Right lung (tissue), 10 donors: Measurements from ENCODE around the gene ATXN7L1. TPM values are rescaled to one million over a fixed set of nuclear protein-coding genes. Genes with fewer than 3 reads are reported as not detected.

Experiments used
- DNase-seq, 2 donors: peaks; one replicate each; pipeline ENCODE4 v3.0.0-alpha.2; 2013
- long read RNA-seq, 8 donors: transcript quantifications; one replicate each; lab custom pipeline, GENCODE V29; 2026
- polyA plus RNA-seq, 5 donors: library from polyadenylated mRNA; unstranded; fragments of 120-200 nt; gene quantifications; one replicate each; pipeline versions ENCODE4 v1.2.1 to v1.2.3, GENCODE V29; 2013; ENCODE audit warnings: inconsistent platforms in 1 of 5, low replicate concordance in 1 of 5; ENCODE audit not compliant: insufficient read length in 5 of 5, insufficient read depth in 1 of 5

Gene ATXN7L1, protein sequence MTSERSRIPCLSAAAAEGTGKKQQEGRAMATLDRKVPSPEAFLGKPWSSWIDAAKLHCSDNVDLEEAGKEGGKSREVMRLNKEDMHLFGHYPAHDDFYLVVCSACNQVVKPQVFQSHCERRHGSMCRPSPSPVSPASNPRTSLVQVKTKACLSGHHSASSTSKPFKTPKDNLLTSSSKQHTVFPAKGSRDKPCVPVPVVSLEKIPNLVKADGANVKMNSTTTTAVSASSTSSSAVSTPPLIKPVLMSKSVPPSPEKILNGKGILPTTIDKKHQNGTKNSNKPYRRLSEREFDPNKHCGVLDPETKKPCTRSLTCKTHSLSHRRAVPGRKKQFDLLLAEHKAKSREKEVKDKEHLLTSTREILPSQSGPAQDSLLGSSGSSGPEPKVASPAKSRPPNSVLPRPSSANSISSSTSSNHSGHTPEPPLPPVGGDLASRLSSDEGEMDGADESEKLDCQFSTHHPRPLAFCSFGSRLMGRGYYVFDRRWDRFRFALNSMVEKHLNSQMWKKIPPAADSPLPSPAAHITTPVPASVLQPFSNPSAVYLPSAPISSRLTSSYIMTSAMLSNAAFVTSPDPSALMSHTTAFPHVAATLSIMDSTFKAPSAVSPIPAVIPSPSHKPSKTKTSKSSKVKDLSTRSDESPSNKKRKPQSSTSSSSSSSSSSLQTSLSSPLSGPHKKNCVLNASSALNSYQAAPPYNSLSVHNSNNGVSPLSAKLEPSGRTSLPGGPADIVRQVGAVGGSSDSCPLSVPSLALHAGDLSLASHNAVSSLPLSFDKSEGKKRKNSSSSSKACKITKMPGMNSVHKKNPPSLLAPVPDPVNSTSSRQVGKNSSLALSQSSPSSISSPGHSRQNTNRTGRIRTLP
- 10 to 100 TPM in 4 of 5 donors, 1 to 10 TPM in 1; 9.6 to 15.6 (median 14.0) TPM for polyA plus RNA-seq
- long read RNA-seq, donor 1, partial matches to known transcripts = 0 of 5 reads
- long read RNA-seq, donor 1, other reads (novel, unspliced or antisense) = 0 of 5 reads
- long read RNA-seq, donor 2, partial matches to known transcripts = 0 of 2 reads
- long read RNA-seq, donor 2, other reads (novel, unspliced or antisense) = 0 of 2 reads
- long read RNA-seq, donor 3, partial matches to known transcripts = 0 of 1 reads
- long read RNA-seq, donor 3, other reads (novel, unspliced or antisense) = 0 of 1 reads
- long read RNA-seq, donor 4, partial matches to known transcripts = 0 of 1 reads
- long read RNA-seq, donor 4, other reads (novel, unspliced or antisense) = 0 of 1 reads
- long read RNA-seq, donor 5, partial matches to known transcripts = 0 of 1 reads
- long read RNA-seq, donor 5, other reads (novel, unspliced or antisense) = 0 of 1 reads
- long read RNA-seq, donor 6 = 0 reads
- long read RNA-seq, donor 7, partial matches to known transcripts = 0 of 1 reads
- long read RNA-seq, donor 7, other reads (novel, unspliced or antisense) = 0 of 1 reads
- long read RNA-seq, donor 8 = 0 reads

DNA sequence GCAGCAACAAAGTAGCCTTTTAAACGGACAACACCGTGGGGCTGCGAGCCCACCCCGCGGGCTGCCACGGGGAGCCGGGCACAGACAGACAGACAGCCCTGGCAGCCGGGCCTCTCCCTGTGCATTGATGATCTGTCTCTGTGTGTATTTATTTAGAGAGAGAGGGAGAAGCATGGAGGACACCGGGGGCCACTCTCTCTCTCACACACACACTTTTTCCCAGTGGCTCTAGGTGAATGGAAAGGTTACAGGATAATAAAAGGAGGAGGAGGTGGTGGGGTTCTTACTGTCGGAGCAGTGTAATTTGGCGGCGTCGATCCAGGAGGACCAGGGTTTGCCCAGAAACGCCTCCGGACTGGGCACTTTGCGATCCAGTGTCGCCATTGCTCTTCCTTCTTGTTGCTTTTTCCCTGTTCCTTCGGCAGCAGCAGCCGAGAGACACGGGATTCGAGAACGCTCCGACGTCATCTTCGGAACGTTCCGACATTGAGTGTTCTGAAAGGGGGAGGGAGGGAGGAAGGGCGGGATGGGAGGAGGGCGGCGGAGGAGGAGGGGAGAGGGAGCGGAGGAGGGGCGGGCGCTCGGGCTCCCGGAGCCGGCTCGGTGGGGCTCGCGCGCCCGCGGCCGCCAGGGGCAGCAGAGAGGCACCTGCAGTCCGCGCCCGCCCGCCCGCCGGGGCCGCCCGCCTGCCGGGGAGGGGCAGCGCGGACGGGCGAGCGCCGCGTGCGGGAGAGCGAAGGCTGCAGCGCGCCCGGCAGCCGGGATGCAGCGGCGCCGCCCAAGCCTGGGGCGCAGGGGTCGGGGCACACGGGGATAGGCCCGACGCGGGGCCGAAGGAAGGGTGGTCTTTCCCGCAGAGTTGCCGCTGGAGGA is at the start of gene ATXN7L1:
Gene ATXN7L1 (minus strand): TSS at position 509 of the 873 bp plus-strand sequence. CDS start 41 bp downstream, at position 468.
- DNase-seq = peak; percentile 96 to 97

DNA sequence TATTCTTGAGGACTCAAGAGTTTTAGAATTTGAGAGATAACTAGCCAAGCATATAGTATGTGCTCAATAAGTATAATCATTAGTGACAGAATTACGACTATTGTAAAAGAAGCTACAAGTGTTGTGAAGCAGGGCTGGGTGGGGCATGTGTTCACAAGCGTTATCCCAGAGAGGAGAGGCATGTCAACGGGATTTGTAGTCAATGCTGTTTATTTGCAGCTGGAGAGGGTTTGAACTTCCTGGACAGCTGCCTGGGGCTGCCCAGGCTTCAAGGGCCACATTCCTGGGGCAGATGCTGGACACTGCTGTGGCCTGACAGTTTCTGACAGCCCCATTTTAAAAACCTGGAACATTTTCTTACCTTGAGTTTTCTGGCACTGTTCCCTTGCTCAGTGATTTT is 49.7 kb upstream of the ATXN7L1 start:
- DNase-seq = no peak

DNA sequence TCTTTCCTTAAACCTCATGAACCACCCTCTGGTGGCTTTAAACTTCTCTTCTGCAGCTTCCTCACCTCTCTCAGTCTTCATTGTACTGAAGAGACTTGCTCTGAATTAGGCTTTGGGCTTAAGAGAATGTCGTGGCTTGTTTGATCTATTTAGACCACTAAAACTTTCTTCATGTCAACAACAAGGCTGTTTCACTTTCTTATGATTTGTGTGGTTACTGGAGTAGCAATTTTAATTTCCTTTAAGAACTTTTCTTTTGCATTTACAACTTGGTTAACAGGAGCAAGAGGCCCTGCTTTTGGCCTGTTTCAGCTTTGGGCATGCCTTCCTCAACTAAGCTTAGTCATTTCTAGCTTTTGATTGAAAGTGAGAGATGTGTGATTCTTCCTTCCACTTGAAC is 48.5 kb upstream of the ATXN7L1 start:
- no peak for DNase-seq

DNA sequence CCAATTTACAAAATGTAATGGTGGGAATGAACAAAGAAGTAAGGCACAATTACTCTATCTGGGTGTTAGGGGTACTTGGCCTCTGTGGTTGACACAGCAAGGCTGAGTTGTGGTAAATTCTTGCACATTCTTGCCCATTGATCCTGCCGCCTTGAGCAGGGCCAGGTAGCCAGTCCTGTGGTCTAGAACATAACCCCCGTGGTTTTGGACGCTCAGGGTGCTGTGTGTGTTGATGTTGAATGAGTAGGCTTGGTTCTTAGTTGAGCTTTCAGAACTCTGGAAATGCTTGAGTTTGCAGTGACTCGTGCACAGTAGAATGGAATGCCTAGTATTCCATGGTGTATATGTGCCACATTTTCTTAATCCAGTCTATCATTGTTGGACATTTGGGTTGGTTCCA is 44.4 kb upstream of the ATXN7L1 start:
- no peak for DNase-seq

DNA sequence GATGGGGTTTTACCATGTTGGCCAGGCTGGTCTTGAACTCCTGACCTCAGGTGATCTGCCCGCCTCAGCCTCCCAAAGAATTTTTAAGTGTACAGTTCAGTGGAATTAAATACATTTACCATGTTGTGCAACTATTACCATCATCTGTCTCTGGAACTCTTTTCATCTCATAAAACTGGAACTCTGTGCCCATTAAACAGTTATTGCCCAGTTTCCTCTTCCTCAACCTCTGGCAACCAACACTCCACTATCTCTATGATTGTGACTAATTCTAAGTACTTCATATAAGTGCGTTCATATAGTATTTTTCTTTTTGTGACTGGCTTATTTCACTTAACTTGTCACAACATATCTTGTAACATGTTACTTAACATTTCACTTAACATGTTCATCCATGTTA is 41.3 kb upstream of the ATXN7L1 start:
- DNase-seq = no peak

DNA sequence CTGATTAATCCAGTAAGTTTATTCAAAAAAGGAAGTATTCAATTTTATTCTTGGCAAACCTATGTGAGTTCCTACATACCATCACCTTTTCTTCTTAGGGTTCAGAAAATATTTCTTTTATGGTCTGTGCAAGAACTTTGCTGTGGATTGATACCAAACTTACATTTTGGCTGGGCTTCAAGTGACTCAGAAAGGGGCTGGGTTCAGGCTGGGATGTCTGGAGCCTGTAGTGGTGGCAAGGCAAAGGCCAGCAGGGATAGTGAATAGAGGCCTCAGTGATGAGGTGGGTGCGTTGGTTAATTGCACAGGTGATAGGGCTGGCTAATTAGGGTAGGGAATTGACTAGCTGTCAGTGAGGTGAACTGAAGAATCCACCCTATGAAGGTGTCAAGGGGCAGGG is 40.2 kb upstream of the ATXN7L1 start:
- DNase-seq = no peak

DNA sequence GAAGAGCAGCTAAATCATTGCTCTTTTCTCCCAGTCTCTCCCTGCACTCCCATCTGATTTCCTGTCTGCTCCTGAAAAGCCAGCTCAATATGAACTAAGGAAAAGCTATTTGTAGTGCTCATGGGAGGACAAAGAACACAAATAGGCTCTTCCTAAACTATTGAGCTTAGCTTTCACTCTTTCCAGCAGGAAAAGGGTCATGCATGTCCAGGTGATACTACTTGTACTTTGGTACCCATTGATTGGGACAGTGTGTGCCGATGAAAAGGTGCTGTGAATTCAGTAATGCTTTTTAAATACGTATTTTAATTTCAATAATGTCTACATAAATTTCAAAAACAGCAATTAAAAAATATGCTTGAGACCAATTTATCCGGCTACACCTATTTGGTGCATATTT is 37.5 kb upstream of the ATXN7L1 start:
- no peak for DNase-seq

DNA sequence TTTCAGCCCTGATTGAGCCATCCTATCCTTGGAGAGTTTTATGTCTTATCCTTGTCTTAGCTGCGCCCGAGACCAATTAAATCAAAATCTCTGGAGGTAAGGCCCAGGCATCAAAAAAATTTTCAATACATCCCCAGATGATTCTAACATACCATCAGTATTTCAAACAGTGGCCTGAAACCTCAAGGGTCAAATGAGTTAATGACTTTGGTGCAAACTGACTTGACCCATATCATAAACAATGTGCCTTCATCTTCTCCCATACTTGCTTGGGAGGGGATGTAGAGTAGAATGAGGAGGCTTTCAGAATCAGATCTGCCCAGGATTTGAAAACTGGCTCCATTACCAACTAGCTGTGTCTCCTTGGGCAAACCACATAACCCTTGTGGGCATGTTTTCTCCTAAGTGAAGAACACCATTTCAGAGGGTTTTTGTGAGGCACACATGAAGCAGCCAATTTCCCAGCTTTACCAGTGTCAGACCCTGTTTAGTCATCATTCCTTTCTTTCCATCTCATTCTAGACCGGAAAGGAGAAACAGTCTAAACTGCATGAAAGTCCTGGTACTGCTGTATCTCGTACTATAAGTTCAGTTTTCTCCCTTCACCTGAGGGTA is 35.7 kb upstream of the ATXN7L1 start:
- DNase-seq = no peak

DNA sequence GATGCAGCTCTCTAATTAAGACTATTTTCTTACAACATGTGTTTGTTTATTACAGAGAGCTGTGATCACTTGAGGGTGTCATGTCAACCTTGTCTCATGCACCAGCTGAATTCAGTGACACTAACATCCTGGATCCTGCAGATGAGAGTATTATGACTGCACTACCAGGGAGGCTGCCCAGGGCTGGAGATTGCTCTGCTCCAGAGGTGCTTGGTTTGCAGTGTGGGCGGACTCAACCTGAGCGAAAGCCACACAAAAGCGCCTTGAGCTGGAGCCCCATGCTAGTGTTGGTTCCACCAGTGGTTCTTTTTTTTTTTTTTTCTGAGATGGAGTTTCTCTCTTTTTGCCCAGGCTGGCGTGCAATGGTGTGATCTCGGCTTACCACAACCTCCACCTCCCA is 33.8 kb upstream of the ATXN7L1 start:
- no peak for DNase-seq

DNA sequence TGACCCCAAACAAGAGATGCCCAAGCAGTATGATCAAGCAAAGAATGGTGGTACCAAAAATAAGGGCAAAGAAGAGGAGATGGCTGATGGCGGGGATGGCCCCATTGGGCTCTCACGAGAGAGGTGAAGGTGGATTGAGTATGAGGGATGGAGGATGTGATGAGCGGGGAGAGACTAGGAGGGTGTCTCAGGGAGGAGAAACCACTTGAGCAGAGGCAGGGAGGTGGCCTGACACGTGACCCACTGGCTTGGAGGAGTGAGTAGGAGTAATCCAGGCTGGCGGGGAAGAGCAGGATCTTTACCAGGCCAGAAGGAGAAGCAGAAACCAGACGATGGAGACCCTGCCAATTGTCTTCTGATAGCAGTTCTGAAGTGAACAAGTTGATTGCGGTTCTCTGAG is 33.3 kb upstream of the ATXN7L1 start:
- no peak for DNase-seq

DNA sequence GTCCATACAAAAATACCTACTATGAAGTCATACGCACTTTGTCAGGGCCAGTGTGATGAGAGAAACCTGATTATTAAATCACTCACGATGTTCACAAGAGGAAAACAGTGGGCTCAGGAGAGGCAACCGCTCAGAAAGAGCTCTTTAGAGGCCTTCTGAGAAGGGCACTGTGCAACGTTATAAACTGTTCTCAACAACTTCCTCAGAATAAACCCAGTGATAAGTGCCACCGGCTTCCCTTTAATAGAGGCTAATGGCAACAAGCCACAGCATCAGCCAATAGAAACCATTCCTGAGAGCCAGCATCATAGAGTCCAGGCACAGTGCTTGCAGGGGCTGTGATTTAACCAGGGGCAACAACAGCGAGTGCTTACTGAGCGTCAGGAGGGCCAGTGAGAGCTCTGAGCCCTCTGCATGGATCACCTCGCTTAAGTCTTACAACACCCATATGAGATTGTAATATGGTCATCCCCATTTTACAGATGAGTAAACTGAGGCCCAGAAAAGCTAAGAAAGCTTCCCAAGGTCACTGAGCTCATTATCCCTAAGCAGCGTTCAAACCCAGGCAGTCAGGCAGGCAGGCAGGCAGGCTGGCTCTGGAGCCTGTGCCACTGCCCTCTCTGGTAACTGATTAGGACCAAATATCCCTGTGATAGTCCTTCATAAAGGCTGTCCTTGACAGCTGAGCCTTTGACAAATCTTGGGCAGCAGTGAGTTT is 30.9 kb upstream of the ATXN7L1 start:
- no peak for DNase-seq

DNA sequence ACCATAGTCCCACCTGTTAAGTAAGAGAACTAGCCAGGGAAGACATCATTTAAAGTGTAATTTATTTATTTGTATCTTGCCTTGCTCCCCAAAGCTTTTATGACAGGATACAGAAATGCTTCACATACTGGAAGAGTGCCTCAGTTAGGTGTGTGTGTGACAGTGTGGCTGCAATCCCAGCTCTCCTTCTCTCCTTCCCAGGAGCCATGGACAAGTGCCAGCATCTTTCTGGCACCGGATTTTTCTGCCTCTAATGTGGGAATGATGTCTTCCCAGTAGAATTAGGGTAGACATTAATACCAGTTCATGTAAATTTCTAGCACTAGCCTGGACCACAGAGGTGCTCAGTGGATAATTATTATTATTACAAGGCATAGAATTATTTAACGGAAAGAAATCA is 30.3 kb upstream of the ATXN7L1 start:
- DNase-seq = no peak

DNA sequence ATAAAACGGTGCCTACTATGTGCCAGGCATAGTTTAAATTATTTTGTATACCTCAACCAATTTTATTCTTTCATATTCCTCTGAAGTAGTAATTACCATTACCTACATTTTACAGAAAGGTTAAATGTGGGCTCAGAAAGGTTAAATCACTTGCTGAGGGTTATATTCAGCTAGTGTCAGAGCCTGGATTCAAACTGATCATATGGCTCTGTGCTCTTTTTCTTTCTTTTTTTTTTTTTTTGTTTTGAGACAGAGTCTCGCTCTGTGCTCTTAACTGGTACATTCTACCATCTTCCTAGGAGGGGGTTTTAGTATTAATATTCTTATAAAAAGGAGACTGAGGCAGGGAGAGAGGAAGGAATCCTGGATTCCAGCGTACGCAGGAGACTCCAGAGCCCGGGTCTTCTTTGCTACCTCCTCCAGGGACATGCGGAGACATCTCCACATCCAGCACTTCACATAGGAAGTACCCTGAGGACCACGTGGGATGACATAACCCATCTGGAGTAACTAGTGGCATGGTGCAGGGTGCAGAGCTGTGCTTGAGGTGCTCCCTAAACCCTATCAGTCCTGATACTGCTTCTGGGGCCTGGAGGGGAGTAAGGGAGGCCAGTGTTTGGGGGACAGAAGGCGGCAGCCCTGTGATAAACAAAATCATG is 29.6 kb upstream of the ATXN7L1 start:
- no peak for DNase-seq

DNA sequence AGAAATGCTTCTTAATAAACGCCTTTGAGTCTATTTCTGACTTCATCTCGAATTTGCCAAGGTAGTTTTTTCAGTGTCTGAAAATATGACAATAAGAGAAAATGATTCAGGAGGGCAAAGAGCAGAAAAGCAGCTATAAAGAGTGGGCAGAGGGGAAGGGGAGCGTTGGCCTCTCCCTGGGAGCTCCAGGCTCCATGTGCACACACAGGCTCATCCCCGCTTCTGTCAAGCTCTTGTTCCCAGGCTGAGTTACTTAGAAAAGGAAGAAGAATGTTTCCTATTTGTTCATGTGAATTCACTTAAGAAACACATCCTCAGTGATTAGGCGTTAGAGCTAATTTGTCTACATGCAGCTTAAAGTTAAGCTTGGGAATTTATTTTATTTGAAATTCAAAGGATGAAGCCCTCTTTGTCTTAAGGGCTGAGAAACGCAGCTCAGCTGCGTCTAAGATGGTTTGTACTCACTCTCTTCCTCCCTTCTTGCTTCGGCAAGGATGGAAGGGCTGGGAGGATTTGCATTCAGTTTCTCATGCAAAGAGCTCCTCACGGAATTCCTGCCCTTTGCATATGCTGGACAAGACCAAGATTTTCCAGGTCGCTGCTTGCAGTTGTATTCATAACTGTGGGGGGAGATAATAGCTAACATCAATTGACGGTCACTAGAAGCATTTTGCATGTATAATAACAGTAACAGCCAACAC is 29.0 kb upstream of the ATXN7L1 start:
- no peak for DNase-seq

DNA sequence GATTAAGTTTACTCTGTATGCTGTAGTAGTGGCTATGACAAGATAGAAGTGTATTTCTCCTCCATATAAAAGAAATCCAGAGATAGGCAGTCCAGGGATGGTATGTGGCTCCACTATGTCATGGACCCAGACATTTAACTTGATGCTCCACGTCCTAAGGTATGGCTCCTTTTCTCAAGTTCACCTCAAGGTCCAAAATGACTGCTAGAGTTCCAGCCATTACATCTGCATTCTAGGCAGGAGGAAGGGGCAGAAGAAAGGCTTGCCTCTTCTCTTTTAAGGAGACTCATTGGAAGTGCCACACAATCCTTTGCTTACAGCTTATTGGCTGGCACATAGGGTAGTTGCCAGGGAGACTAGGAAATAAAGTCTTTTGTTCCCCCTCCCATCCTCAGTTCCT is 27.7 kb upstream of the ATXN7L1 start:
- no peak for DNase-seq

DNA sequence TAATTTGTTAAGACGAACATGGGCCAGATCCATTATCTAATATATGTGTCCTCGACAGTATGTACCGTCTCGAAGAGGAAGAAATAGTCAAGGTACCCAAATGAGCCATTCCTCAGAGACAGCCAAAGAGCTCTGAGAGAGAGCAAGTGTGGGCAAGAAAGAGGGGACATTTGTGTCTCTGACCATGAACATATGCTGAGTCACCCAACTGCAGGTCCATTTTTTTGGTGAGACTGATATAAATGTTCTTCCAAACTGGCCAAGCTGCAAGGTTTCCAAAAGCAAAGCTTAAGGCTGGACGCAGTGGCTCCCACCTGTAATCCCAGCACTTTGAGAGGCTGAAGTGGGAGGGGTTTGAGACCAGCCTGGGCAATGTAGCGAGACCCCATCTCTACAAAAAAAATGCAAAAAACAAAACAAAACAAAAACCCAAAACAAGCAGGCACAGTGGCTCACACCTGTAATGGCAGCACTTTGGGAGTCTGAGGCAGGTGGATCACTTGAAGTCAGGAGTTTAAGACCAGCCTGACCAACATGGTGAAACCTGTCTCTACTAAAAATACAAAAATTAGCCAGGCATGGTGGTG is 26.0 kb upstream of the ATXN7L1 start:
- no peak for DNase-seq

DNA sequence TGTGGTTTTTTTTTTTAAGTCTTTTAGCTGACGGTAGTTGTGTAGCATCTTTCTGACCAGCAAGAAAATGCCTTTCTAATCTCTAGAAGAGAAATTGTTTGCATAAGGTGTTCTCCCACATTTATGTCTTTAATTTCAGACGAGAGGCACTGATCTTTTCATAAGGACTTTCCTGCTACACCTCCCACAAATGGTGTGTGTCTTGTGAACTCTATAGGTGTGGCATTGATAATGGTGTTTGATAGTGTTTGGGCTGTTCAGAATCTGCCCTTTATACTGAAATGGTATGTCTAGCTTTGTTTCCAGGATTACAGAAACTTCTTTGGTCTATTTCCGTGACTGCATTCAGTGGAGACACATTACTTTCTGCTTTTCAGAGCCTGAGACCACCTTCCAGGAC is 21.6 kb upstream of the ATXN7L1 start:
- DNase-seq = no peak

DNA sequence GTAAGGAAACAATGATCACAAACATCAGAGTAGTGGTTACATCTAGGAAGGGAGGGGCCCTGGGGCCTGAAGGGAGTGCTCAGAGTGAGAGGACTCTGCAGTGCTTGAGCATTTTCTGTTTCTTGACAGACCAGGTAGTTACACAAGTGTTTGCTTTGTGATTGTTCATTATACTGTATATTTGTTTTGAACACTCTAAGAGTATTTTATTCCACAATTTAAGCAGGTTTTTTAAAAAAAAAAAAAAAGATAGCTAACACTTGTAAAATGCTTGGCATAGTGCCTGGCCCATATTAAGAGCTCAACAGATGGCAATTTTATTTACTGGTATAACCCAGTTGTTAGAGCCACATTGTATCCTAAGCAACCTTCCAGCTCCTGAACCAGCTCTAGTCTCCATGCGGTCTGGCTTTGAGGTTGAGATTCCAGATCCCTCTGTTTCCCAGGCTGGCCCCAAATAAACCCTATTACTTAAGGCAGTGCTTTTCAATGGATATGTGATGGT is 20.1 kb upstream of the ATXN7L1 start:
- DNase-seq = peak; percentile 40 to 46
